Brain pericyte (primary cell): ENCODE results near the gene LGALS3.

ENCODE experiments used
- DNase-seq: peaks from one replicate; pipeline ENCODE4 v3.0.0-alpha.2; 2012; ENCODE audit warnings: low read depth, low spot score

LGALS3 gene

DNA sequence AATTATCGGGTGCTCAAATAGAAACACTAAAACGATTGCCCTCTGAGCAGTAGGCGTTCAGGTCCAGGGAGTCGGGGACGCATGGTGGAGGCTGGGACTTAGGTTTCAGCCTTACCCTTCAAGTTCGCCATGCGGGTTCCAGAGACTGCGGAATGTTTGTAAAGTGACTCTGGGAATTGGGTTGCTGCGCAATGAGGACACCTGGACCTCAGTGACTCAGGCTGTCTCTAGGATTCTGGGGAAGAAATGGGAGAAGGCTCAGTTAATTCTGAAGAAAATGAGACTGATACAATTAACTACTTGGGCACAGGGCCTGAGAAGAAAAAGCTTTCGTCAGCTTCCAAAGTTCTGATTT lies 1.1 kb downstream of the LGALS3 start:
- no peak for DNase-seq

DNA sequence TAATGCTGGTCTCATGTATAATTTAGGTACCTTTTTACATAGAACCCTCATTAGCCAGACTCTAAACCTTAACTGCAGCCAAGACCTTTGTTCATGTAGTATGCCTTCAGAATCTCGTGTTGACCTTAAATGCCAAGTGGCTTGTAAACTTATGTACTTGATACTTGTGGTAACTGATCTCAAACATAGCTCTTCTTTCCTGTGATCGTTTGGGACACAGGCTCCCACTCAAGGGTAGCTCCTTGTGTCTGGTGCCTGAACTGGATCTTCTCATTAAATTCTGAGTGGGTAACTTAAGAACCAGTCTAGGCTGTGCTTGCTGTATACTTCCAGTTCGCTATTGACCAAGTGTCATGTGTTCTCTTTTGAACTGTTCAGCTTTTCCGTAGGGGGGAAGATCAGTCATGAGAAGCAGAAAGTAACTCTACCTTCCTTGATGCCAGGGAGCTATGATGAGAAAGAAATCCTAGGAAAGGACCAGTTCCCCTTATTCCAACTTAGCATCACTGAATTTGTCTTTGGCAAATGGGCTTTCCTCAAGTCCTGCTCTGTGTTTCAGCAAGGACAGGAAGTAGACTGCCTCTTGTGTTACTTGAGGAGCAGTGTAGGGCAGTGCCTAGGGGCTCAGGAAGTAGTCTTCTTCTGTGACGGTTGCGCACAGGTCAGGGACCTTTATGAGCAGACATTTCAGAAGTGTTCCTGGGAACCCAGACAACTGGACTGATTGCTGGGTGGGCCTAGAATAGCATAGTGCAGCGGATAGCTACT lies 2.5 kb downstream of the LGALS3 start:
- DNase-seq = no peak

DNA sequence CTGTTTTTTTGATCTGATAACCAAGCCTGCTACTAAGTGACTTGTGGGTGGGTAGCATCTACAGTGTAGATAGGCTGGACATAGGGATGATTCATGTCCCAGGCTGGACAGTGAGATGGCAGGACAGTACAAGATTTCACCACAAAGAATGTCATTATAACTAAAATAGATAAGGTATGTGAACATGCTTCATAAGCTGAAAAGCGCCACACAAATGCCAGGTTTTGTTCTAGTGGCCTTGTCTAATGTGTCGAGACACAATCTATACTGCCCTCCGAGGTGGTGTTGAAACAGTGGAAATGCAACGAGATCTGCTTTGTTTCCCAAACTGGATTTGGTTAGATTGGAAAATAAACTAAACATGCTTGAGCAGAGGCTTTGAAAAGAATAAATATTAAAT lies 4.4 kb downstream of the LGALS3 start:
- DNase-seq = no peak

- DNase-seq = no peak
Observed at GRCh38 chr14:55136241-55136640, 7.2 kb downstream of the LGALS3 start.

DNA sequence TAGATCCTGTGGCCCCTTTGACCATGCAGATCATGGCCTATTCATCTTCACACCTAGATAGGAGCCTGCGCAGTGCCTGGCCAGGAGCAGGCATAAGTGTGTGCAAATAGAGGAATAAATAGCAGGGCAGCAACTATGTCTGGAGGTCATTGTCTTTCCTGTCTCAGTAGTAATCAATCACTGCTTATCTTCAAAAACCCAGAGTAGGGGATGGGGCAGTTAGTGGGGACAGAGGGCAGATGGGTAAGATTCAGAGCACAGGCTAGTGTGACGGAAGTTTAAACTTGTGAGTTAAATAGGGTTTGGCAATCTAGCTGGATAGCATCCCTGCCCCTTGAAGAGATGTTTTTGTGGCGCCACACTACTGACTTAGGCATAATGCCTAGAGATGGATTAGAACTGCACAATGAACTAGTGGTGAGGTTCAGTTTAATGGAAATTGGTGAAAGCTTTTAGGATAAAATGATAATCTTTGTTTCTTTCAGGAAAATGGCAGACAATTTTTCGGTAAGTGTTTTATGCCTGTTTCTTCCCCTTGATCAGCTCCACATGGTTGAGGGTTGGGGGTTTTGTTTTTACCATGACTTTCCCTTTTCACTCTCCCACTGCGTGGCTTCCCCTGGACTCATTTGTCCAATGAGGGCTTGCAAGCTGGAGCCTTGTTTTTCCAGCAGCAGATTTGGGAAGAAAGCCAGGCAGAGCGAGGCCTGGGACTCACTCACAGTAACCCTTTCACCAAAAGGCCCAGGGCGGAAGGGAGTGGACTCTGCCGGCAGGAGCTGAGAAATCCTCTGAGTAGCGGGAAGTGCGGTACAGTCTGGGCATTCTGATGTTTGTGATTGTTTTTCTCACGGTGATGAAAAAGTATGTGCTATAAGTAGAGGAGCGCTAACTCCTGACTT lies 8.1 kb downstream of the LGALS3 start:
- DNase-seq = peak; percentile 86

DNA sequence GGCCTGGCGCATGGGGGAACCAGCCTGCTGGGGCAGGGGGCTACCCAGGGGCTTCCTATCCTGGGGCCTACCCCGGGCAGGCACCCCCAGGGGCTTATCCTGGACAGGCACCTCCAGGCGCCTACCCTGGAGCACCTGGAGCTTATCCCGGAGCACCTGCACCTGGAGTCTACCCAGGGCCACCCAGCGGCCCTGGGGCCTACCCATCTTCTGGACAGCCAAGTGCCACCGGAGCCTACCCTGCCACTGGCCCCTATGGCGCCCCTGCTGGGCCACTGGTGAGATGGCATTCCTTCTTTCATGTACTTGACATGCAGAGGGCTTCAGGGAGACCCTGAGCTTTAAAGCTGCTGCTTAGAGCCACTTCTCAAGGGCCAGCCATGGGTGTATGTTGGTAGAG lies 9.0 kb downstream of the LGALS3 start:
- DNase-seq = no peak

DNA sequence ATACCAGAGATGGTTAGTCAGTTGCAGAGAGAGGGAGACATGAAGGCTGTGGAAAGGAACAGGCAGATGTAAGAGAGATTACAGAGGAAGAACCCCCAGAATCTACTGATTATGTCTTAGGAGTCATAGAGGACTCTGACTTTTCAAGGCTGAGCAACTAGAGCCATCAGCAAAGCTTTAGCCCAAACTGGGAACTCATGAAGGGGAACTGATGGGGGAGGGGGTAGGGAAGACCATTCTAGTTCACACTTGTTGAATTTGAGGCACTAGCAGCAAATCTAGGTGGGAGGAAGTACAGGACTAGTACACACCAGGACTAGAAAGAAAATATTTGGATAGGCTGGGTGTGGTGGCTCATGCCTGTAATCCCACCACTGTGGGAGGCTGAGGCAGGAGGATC lies 10.1 kb downstream of the LGALS3 start:
- no peak for DNase-seq

DNA sequence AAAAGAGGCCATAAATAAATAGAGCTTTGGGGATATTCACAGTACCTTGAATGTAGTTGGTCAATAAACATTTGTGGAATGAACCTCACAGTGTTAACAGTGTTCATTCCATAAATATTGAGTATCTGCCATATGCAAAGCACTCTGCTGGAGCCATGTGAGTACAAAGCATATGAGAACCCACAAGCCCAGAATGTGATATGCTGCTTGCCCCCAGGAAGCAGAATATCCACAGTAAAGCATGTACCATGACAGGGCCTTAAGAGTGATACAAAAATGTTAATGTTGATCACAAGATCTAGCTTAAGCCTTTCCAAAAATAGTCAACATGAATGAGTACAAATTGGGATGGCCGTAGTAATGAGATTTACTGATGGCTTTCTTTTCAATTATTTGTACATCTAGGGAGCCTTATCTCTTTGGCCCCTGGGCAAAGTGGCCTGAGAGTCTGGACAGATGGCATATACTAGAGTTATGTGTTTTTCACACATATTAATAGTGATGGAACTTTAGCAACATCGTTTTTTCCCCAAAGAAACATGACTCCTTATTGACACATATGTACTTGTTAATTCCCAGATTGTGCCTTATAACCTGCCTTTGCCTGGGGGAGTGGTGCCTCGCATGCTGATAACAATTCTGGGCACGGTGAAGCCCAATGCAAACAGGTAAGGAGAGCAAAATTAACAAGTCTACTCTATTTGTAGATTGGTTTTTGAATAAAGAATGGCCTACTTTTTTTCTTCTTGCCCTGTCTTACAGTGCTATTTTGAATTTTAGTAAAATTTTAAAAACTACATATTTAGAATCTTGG lies 10.9 kb downstream of the LGALS3 start:
- DNase-seq = no peak

GRCh38 chr14:55141825-55142224 lies 12.8 kb downstream of the LGALS3 start:
- no peak for DNase-seq

- DNase-seq = no peak
Observed at GRCh38 chr14:55142466-55142865, 13.4 kb downstream of the LGALS3 start.

GRCh38 chr14:55146425-55146824 lies 17.4 kb downstream of the LGALS3 start:
- no peak for DNase-seq

DNA sequence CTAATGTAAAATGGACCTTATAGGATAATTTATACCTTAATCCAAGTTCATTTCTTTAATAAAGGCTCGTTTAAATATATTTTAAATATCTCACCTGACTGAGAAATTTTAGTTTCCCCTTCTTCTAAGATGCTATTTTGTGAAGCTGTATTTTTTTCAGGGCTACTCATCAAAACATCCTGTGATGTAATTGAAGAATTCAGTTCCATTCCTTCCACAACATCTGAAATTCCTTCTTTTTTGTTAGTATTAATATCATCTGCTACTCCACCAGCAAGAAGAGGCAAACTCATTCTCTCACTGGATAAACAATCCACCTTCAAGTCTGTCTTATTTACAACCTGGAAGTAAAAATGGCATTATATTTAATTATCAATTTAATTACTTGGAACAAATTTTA lies 22.5 kb downstream of the LGALS3 start:
- DNase-seq = no peak

- DNase-seq = no peak
Observed at GRCh38 chr14:55152052-55152753, 23.2 kb downstream of the LGALS3 start.

- no peak for DNase-seq
Observed at GRCh38 chr14:55153951-55154350, 24.9 kb downstream of the LGALS3 start.

DNA sequence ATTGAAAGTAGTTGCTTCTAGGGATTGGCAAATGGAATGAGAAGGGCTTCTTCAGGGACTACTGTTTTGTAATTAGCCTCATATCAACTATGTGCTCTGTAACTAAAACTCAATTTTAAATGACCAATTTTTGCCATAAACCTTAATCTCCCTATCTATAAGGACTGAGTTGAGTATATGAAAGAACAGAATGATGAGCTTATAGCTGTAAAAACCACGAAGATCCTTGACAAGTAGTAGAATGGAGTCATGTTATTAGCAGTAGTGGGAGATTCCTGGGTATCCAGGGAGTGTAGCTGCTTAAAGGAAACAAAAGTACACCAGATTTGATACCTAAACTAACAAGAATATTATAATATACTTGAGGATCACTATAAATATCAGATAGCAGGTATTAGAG lies 28.0 kb downstream of the LGALS3 start:
- no peak for DNase-seq

DNA sequence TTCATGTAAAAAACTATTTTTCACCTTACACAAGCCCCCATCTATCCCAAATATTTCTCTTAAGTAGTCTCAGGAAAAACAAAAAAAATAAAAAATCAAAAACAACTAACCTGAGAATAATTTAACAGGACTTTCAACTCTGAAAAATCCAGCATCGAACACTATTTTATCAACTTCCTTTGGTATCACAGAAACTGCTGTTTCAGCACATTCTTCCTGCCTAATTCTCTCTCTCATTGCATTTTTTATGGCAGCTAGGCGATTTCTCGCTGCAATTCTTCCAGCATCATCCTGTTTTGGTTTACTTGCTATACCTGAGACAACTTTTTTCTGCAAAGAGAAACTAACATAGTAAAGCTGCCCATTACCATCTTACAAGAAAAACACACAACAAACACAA lies 29.4 kb downstream of the LGALS3 start:
- DNase-seq = no peak

GRCh38 chr14:55160989-55161388 lies 31.9 kb downstream of the LGALS3 start:
- peak; percentile 13 for DNase-seq

GRCh38 chr14:55170526-55170925 lies 41.5 kb downstream of the LGALS3 start:
- no peak for DNase-seq

- DNase-seq = no peak
Observed at GRCh38 chr14:55180006-55180405, 51.0 kb downstream of the LGALS3 start.

- no peak for DNase-seq
Observed at GRCh38 chr14:55180434-55180833, 51.4 kb downstream of the LGALS3 start.

- no peak for DNase-seq
Observed at GRCh38 chr14:55188686-55189295, 59.7 kb downstream of the LGALS3 start.
